ENCODE results near the gene PCBP4. TPM values are rescaled to one million over a fixed set of nuclear protein-coding genes. Genes with fewer than 3 reads are reported as not detected.

PCBP4 gene
- total RNA-seq, 1 experiment from 2014 or later, result 17.9 TPM

GRCh38 chr3:51934991-51935885, 32.0 kb downstream of the PCBP4 start:
- H3K36me3 ChIP-seq (ENCODE audit: low read depth), result no peaks in the 10 kb centered on the region; the same call in 1 of the 2 replicates
- peaks cover 5% of the 10 kb centered on the region; the same call in 1 of the 2 replicates for H4K20me1 ChIP-seq (ENCODE audit: insufficient read depth)
- H3K9me2 ChIP-seq (ENCODE audit: insufficient read depth), result no peaks in the 10 kb centered on the region
- no peaks in the 10 kb centered on the region for H3K9me3 ChIP-seq (ENCODE audit: insufficient read depth, low read depth)
- no peak overlapping the region for H3K4me3 ChIP-seq
- no peak for TF ChIP-seq EZH2 (IDR thresholded peaks at IDR 0.05; ENCODE audit: low read depth)
- TF ChIP-seq, protein P1, sequence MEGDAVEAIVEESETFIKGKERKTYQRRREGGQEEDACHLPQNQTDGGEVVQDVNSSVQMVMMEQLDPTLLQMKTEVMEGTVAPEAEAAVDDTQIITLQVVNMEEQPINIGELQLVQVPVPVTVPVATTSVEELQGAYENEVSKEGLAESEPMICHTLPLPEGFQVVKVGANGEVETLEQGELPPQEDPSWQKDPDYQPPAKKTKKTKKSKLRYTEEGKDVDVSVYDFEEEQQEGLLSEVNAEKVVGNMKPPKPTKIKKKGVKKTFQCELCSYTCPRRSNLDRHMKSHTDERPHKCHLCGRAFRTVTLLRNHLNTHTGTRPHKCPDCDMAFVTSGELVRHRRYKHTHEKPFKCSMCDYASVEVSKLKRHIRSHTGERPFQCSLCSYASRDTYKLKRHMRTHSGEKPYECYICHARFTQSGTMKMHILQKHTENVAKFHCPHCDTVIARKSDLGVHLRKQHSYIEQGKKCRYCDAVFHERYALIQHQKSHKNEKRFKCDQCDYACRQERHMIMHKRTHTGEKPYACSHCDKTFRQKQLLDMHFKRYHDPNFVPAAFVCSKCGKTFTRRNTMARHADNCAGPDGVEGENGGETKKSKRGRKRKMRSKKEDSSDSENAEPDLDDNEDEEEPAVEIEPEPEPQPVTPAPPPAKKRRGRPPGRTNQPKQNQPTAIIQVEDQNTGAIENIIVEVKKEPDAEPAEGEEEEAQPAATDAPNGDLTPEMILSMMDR (conservative IDR thresholded peaks at IDR 0.05), result no peak
- no peak overlapping the region for H3K4me2 ChIP-seq
- BruUV-seq (replicated peaks), result no TSS peak
- no peak overlapping the region for H3K27ac ChIP-seq
- intact Hi-C loops (cut with micrococcal nuclease; ENCODE audit: unreplicated experiment), result no loop called here
- H3K79me2 ChIP-seq (ENCODE audit: low read depth), result peaks cover 12% of the 10 kb centered on the region
- no peak overlapping the region for H2AFZ ChIP-seq
- H3K4me1 ChIP-seq (replicated peaks; ENCODE audit: insufficient read depth), result no peaks in the 10 kb centered on the region
- CTCF ChIA-PET, result no interaction called here
- POLR2A ChIA-PET (ENCODE audit: unreplicated experiment), result no interaction called here
- no peaks in the 10 kb centered on the region for H3F3A ChIP-seq (ENCODE audit: insufficient read depth, low read depth)
- no peaks in the 10 kb centered on the region for H3K27me3 ChIP-seq (ENCODE audit: insufficient read depth, low read depth)
- no peak for DNase-seq

DNA sequence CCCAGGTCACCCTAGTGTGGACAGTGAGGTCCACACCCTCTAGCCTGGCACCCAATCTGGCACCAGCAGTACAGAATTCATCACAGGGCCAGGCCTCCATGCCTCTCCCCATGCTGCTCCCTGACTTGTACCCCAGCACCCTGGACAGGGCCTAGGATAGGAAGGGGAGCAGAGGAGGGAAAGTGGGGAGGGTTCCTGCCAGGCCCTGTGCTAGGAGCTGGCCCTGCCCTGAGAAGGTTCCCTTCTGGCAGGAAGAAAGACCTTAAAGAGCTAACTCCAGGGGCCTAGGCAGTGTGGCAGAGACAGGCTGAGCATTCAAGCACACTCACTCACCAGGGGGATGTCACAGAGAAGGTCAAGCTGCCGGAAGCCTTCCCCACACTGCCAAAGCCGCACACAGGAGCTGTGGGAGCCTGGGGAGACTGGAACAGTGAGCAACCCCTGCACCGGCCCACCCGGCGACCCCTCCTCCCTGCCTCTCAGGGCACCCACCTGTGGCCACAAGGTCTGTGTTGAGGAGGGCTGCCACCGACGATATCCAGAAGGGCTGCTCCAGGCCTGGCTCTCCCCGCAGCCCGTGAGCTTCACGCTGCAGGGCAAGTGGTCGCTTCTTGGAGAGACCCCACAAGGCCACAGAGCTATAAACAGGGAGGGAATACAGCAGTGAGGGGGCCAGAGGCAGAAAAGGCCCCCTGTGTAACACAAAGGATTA, 33.0 kb downstream of the PCBP4 start:
- POLR2A ChIA-PET (ENCODE audit: unreplicated experiment), result no interaction called here
- H4K20me1 ChIP-seq (ENCODE audit: insufficient read depth), result no peaks in the 10 kb centered on the region; the same call in 1 of the 2 replicates
- no peaks in the 10 kb centered on the region for H3F3A ChIP-seq (ENCODE audit: insufficient read depth, low read depth)
- H3K9me3 ChIP-seq (ENCODE audit: insufficient read depth, low read depth), result no peaks in the 10 kb centered on the region
- H3K4me3 ChIP-seq, result no peak overlapping the region
- H3K27me3 ChIP-seq (ENCODE audit: insufficient read depth, low read depth), result no peaks in the 10 kb centered on the region
- TF ChIP-seq EZH2 (IDR thresholded peaks at IDR 0.05; ENCODE audit: low read depth), result no peak
- TF ChIP-seq, protein P1 (conservative IDR thresholded peaks at IDR 0.05), result no peak
- no TSS peak for BruUV-seq (replicated peaks)
- DNase-seq, result no peak
- no peaks in the 10 kb centered on the region for H3K4me1 ChIP-seq (replicated peaks; ENCODE audit: insufficient read depth)
- no peaks in the 10 kb centered on the region for H3K9me2 ChIP-seq (ENCODE audit: insufficient read depth)
- CTCF ChIA-PET, result no interaction called here
- peaks cover 3% of the 10 kb centered on the region; the same call in 1 of the 2 replicates for H3K79me2 ChIP-seq (ENCODE audit: low read depth)
- H3K27ac ChIP-seq, result no peak overlapping the region
- no peaks in the 10 kb centered on the region; the same call in 1 of the 2 replicates for H3K36me3 ChIP-seq (ENCODE audit: low read depth)
- intact Hi-C loops (cut with micrococcal nuclease; ENCODE audit: unreplicated experiment), result no loop called here
- H2AFZ ChIP-seq, result no peak overlapping the region
- H3K4me2 ChIP-seq, result no peak overlapping the region

GRCh38 chr3:51933471-51934138, 33.6 kb downstream of the PCBP4 start:
- no peaks in the 10 kb centered on the region; the same call in 1 of the 2 replicates for H3K36me3 ChIP-seq (ENCODE audit: low read depth)
- H3K27ac ChIP-seq, result no peak overlapping the region
- H2AFZ ChIP-seq, result no peak overlapping the region
- H4K20me1 ChIP-seq (ENCODE audit: insufficient read depth), result no peaks in the 10 kb centered on the region; the same call in 1 of the 2 replicates
- H3K27me3 ChIP-seq (ENCODE audit: insufficient read depth, low read depth), result no peaks in the 10 kb centered on the region
- POLR2A ChIA-PET (ENCODE audit: unreplicated experiment), result no interaction called here
- CTCF ChIA-PET, result no interaction called here
- BruUV-seq (replicated peaks), result no TSS peak
- no peaks in the 10 kb centered on the region for H3K4me1 ChIP-seq (replicated peaks; ENCODE audit: insufficient read depth)
- no peaks in the 10 kb centered on the region for H3K9me2 ChIP-seq (ENCODE audit: insufficient read depth)
- H3K4me3 ChIP-seq, result no peak overlapping the region
- no peak overlapping the region for H3K4me2 ChIP-seq
- H3K79me2 ChIP-seq (ENCODE audit: low read depth), result no peaks in the 10 kb centered on the region
- intact Hi-C loops (cut with micrococcal nuclease; ENCODE audit: unreplicated experiment), result no loop called here
- TF ChIP-seq, protein P1 (conservative IDR thresholded peaks at IDR 0.05), result no peak
- no peak for TF ChIP-seq EZH2 (IDR thresholded peaks at IDR 0.05; ENCODE audit: low read depth)
- no peaks in the 10 kb centered on the region for H3K9me3 ChIP-seq (ENCODE audit: insufficient read depth, low read depth)
- no peaks in the 10 kb centered on the region for H3F3A ChIP-seq (ENCODE audit: insufficient read depth, low read depth)
- DNase-seq, result no peak

Measured in PC-9 (cell line).